Activated naive CD4-positive, alpha-beta T cell treated with anti-CD3 and anti-CD28 coated beads for 36 hours (primary cell): ENCODE results near the gene FXN. TPM values are rescaled to one million over a fixed set of nuclear protein-coding genes. Genes with fewer than 3 reads are reported as not detected.
"Not testable (repeated sequence)": the region's sequence is repeated elsewhere in the genome, so short reads cannot be mapped to it uniquely, and the experiment has no call there.

Source experiments
- CTCF ChIA-PET: fragments of 350-600 bp; sonication (Branson Sonifier 250); formaldehyde crosslinking; loops from one replicate; lab custom pipeline; 2021; ENCODE audit warnings: antibody characterized with exemption; lab: Charles Lee
- DNase-seq: peaks from one replicate; pipeline ENCODE4 v3.0.0-alpha.2; 2020
- H3K27ac Mint-ChIP-seq: one replicate; pipeline ENCODE4 v1.8.0; 2021; ENCODE audit warnings: mild to moderate bottlenecking, mixed read lengths
- H3K27me3 Mint-ChIP-seq: one replicate; pipeline ENCODE4 v1.8.0; 2021; ENCODE audit warnings: low read depth, mixed read lengths
- H3K36me3 Mint-ChIP-seq: one replicate; pipeline ENCODE4 v1.8.0; 2021; ENCODE audit warnings: low read depth, mixed read lengths
- H3K4me1 Mint-ChIP-seq: one replicate; pipeline ENCODE4 v1.8.0; 2021; ENCODE audit warnings: low read depth, mixed read lengths
- H3K4me3 Mint-ChIP-seq: one replicate; pipeline ENCODE4 v1.8.0; 2021; ENCODE audit warnings: mild to moderate bottlenecking, moderate library complexity, mixed read lengths
- H3K9me3 Mint-ChIP-seq: one replicate; pipeline ENCODE4 v1.8.0; 2021; ENCODE audit warnings: mixed read lengths
- intact Hi-C: fragments of 100-400 bp; cut with micrococcal nuclease; formaldehyde crosslinking; loops from one replicate; pipeline ENCODE4 v1.15.1; 2023
- total RNA-seq, 2 experiments: library from RNA; stranded (reverse); gene quantifications; one replicate each; pipeline ENCODE4 v1.2.3, GENCODE V29; 2021

Gene FXN
- total RNA-seq, 2 experiments from 2014 or later: 16.8 to 17.3 TPM

DNA sequence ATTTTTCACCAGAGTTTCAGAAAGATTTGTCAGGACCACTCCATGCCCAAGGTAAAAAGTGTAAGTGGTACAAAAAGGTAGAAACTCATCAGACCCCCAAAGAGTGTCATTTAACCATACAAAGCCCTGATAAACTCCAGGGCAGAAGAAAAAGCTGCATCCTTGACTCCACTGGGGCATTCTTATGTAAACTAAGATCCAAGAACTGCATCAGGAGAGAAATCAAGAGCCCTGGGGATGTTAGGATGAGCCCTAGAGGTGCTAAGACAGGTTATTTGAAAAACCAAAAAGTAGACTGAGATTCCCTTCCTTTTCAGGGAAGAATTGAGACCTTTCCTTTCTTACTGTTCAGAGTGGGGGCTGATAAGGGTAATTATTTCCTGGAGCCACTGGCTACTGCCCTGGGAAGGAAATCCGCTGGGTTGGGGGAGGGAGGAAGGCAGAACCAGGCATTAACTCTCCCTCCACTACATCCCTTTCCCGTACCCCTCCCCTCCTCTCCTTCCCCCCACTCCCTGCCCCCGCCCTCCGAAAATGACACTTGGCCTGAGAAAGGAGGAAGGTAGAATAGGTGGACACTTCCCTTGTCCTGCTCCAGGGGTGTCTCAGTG is 54.7 kb downstream of the FXN start:
- CTCF ChIA-PET: no interaction called here
- DNase-seq: no peak
- no peak overlapping the region for H3K27ac Mint-ChIP-seq
- H3K4me1 Mint-ChIP-seq: no peaks in the 10 kb centered on the region
- no peak overlapping the region for H3K4me3 Mint-ChIP-seq
- no peaks in the 10 kb centered on the region for H3K9me3 Mint-ChIP-seq
- no peaks in the 10 kb centered on the region for H3K27me3 Mint-ChIP-seq
- intact Hi-C loops: no loop called here
- H3K36me3 Mint-ChIP-seq: peaks cover 2% of the 10 kb centered on the region

DNA sequence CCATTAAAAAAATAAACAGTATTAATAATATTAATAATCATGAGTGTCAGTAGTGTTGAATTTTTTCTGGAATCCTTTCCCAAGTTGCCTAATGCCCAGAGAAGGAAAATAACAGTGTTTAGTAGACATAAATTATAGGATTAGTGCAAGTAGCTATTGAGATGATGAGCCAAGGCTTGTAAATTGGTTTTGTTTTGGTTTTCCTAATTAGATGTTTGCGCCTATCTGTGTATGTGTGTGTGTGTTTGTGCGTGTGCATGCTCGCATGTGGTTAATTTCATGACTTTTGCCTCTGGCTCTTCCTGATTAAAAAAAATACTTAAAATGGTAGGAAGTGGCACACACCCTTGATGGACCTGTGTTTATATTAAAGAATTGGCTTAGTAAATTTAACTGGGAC is 55.4 kb downstream of the FXN start:
- DNase-seq: no peak
- Mint-ChIP-seq H3K4me1 (no peaks in the 10 kb centered on the region), H3K27me3 (no peaks in the 10 kb centered on the region), H3K36me3 (peaks cover 2% of the 10 kb centered on the region), H3K27ac (no peak overlapping the region), H3K9me3 (no peaks in the 10 kb centered on the region), H3K4me3 (no peak overlapping the region)
- CTCF ChIA-PET: no interaction called here
- intact Hi-C loops: no loop called here

DNA sequence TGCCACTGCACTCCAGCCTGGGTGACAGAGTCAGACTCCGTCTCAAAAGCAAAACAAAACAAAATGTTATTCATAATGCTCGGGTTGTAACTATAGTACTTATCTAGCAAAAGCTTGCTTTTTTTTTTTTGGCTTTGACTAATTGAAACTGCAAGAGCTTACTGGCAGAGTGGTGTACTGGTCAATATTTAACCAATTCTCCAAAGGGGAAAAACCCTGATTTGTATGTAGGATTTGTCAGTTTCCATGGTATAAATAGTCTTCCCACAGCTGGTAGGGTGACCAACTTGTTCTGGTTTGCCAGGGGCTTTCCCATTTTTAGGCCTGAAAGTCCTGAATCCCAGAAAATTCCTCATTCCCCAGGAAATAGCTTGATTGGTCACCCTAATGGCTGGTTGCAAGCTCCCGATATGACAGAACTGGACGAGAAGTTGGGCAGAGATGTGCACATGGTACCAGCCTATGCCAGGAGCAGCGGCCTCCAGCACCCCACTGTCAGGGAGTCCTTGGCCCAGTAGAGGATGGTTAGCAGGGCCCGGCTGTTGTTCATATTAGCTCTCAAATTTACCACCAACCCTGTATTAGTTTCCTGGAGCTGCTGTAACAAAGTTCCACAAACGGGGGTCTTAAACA is 58.0 kb downstream of the FXN start:
- Mint-ChIP-seq H3K9me3 (no peaks in the 10 kb centered on the region), H3K27ac (no peak overlapping the region), H3K36me3 (peaks cover 2% of the 10 kb centered on the region), H3K27me3 (no peaks in the 10 kb centered on the region), H3K4me1 (no peaks in the 10 kb centered on the region), H3K4me3 (no peak overlapping the region)
- DNase-seq: no peak
- CTCF ChIA-PET: interaction anchor here (0.6 to 0.7 kb wide), 3 partner anchors 9 to 411 kb away, joined by 3 read pairs; no protein-coding TSS in a partner anchor
- intact Hi-C loops: no loop called here

DNA sequence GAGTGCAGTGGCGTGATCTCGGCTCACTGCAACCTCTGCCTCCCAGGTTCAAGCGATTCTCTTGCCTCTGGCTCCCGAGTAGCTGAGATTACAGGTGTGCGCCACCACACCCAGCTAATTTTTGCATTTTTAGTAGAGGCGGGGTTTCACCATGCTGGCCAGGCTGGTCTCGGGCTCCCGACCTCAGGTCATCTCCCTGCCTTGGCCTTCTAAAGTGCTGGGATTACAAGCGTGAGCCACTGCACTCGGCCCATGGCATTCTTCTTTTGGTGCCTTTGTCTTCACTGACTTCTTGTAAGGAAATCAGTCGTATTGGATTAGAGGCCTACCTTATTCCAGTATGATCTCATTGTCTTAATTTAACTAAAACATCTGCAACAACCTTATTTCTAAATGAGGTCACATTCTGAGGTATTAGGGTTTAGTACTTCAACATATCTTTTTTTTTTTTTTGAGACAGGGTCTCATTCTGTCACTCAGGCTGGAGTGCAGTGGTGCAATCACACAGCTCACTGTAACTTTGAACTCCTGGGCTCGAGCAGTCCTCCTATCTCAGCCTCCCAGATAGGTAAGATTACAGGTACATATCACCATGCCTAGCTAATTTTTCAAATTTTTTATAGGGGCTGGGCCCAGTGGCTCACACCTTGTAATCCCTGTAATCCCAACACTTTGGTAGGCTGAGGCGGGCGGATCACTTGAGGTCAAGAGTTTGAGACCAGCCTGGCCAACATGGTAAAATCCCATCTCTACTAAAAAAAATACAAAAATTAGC is 59.0 kb downstream of the FXN start:
- H3K4me3 Mint-ChIP-seq, DNase-seq, H3K4me1 Mint-ChIP-seq, H3K36me3 Mint-ChIP-seq, H3K27ac Mint-ChIP-seq, intact Hi-C loops, H3K9me3 Mint-ChIP-seq, H3K27me3 Mint-ChIP-seq: not testable (repeated sequence)
- CTCF ChIA-PET: interaction anchor here (0.6 kb wide), 1 partner anchor 412 kb away, joined by 3 read pairs; no protein-coding TSS in a partner anchor

DNA sequence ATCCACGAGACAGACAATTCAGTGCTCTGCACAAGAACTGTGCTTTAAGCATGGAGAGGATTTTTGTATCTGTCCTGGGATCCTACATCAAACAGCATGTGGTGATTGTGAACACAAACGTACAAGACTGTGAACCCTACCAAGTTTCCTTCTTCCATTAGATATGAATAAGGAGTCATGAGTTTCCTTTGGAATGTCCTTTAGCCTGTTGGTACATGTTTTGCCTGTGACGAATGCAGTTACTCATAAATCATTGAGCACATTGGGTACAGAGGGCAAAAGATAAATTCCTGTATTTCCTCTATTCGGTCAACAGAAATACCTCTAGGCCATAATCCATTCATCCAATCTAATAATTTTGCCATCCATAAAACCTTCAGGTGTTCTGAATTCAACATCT is 61.5 kb downstream of the FXN start:
- intact Hi-C loops: no loop called here
- Mint-ChIP-seq H3K27ac (no peak overlapping the region), H3K36me3 (peaks cover 2% of the 10 kb centered on the region), H3K9me3 (no peaks in the 10 kb centered on the region), H3K4me1 (no peaks in the 10 kb centered on the region), H3K4me3 (no peak overlapping the region), H3K27me3 (no peaks in the 10 kb centered on the region)
- DNase-seq: no peak
- CTCF ChIA-PET: no interaction called here

DNA sequence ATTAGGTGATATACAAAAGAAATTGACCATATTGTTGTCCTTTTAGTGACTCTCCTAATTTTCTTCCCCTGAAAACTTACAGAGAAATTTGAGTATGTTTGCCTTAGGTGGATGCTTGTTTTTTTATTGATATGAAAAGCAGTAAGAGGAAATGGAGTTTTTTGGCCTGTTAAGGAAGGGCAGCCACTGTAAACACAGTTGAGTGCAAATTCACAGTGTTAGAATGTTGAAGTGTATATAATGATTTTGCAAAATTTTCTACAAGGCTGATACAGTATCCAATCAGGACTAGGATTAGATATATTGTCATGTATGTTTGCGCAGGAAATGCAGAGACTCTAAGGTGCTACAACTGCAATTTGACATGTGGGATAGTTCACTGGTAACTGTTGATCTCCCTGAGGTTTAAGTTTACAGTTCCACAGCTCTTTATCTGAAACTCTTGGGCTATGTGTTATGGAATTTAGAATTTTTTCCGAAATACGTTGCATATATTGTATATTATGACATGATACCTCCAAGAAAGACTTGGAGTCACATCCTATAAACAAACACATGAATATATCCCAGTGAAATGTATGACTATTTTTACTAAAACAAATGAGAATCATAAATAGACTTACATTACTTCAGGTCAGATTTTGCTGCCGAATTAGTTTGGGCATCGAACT is 62.5 kb downstream of the FXN start:
- DNase-seq: no peak
- CTCF ChIA-PET: no interaction called here
- no peaks in the 10 kb centered on the region for H3K27me3 Mint-ChIP-seq
- no peaks in the 10 kb centered on the region for H3K9me3 Mint-ChIP-seq
- H3K4me1 Mint-ChIP-seq: no peaks in the 10 kb centered on the region
- no peak overlapping the region for H3K27ac Mint-ChIP-seq
- H3K4me3 Mint-ChIP-seq: no peak overlapping the region
- H3K36me3 Mint-ChIP-seq: no peaks in the 10 kb centered on the region
- intact Hi-C loops: no loop called here

DNA sequence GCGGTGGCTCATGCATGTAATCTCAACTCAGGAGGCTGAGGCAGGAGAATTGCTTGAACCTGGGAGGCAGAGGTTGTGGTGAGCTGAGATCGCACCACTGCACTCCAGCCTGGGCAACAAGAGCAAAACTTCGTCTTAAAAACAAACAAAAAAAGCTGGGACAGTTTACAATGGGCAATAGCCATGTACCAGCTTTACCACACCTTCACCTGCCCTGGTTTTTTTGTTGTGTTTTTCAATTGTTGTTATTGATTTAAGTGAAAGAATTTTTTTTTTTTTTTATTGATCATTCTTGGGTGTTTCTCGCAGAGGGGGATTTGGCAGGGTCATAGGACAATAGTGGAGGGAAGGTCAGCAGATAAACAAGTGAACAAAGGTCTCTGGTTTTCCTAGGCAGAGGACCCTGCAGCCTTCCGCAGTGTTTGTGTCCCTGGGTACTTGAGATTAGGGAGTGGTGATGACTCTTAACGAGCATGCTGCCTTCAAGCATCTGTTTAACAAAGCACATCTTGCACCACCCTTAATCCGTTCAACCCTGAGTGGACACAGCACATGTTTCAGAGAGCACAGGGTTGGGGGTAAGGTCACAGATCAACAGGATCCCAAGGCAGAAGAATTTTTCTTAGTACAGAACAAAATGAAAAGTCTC is 67.9 kb downstream of the FXN start:
- H3K27ac Mint-ChIP-seq, H3K27me3 Mint-ChIP-seq, H3K4me3 Mint-ChIP-seq, intact Hi-C loops, H3K4me1 Mint-ChIP-seq, H3K9me3 Mint-ChIP-seq, DNase-seq, H3K36me3 Mint-ChIP-seq: not testable (repeated sequence)
- CTCF ChIA-PET: interaction anchor here (0.6 kb wide), 1 partner anchor 462 kb away, joined by 3 read pairs; no protein-coding TSS in a partner anchor

DNA sequence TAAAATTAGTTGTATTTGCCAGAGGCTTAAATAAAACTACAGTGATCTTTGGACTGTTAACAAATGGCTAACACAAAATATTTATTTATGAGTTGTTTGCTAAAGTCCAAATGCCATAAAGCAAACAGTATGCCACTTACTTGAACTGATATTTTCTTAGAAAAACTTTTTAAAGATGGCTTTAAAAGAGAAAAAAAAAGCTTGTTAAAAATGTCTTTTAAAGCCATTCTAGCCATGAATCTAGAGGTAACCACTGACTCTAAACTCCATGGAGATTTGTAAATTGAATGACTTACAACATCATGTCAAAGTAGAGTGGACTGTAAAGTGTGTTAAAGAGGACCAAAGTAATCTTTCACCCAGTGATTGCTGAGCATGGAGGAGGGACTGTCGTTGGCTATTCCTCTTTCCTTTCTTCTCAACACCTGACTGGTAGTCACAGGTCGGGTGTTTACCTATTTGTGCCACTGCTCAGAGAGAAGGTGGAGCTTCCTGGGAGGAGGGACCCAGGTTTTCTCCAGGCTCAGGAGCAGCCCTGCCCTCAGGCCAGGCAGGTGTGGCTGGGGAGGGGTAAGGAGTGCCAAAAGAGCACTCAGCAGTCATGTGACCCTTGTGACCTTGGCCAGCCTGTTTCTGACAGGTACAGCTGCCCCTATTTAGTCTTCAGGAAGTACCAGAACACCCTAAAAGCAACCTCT is 69.4 kb downstream of the FXN start:
- intact Hi-C loops: no loop called here
- DNase-seq: no peak
- H3K27me3 Mint-ChIP-seq: no peaks in the 10 kb centered on the region
- no peaks in the 10 kb centered on the region for H3K4me1 Mint-ChIP-seq
- H3K4me3 Mint-ChIP-seq: no peak overlapping the region
- no peaks in the 10 kb centered on the region for H3K9me3 Mint-ChIP-seq
- no peak overlapping the region for H3K27ac Mint-ChIP-seq
- CTCF ChIA-PET: interaction anchor here (0.6 kb wide), 1 partner anchor 29 kb away, joined by 3 read pairs; no protein-coding TSS in a partner anchor
- H3K36me3 Mint-ChIP-seq: no peaks in the 10 kb centered on the region

DNA sequence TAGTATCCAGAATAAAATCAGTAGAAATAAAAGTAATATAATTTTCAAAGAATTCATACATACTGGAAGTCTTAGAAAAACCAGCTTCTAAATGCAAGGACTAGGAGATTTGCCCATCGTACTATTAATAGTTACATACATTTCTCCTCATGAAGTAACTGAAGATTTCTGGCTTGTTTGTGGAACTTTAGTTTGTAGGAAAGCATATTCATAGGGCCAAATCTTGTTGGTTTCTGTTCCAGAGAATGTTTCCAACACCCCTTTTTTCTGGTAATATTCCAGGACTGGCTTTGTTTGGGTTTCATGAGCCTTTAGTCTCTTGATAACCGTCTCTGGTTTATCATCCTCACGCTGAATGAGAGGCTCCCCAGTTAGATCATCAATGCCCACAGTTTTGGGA is 72.2 kb downstream of the FXN start:
- H3K27ac Mint-ChIP-seq: no peak overlapping the region
- H3K36me3 Mint-ChIP-seq: no peaks in the 10 kb centered on the region
- intact Hi-C loops: no loop called here
- H3K9me3 Mint-ChIP-seq: no peaks in the 10 kb centered on the region
- DNase-seq: no peak
- H3K27me3 Mint-ChIP-seq: no peaks in the 10 kb centered on the region
- no peak overlapping the region for H3K4me3 Mint-ChIP-seq
- no peaks in the 10 kb centered on the region for H3K4me1 Mint-ChIP-seq
- CTCF ChIA-PET: interaction anchor here (0.6 kb wide), 1 partner anchor 533 kb away, joined by 3 read pairs; no protein-coding TSS in a partner anchor

DNA sequence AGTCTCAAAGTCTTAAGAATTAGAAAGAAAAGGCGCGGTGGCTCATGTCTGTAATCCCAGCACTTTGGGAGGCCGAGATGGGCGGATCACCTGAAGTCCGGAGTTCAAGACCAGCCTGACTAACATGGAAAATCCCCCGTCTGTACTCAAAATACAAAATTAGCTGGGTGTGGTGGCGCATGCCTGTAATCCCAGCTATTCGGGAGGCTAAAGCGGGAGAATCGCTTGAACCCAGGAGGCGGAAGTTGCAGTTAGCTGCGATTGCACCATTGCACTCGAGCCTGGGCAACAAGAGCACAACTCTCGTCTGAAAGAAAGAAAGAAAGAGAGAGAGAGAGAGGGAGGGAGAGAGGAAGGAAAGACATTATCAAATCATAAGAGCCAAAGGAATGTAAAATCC is 73.2 kb downstream of the FXN start:
- H3K27ac Mint-ChIP-seq, H3K9me3 Mint-ChIP-seq, CTCF ChIA-PET, H3K36me3 Mint-ChIP-seq, DNase-seq, H3K4me1 Mint-ChIP-seq, H3K4me3 Mint-ChIP-seq, intact Hi-C loops, H3K27me3 Mint-ChIP-seq: not testable (repeated sequence)

DNA sequence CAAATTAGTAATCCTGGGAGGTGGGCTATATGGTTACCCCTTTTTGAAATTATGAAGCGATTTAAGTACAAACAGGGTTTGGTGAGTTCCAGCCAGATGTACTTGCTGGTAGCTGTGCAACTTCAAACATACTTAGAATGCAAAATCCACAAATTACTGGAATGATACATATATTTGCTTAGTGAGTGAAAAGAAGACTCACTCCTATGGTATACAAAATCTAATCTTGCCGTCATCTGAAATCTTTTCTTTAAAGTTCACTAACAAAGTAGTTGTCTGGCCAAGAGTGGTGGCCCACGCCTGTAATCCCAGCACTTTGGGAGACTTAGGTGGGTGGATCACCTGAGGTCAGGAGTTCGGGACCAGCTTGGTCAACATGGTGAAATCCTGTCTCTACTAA is 73.6 kb downstream of the FXN start:
- Mint-ChIP-seq H3K4me3 (no peak overlapping the region), H3K27ac (no peak overlapping the region), H3K9me3 (no peaks in the 10 kb centered on the region), H3K27me3 (no peaks in the 10 kb centered on the region), H3K36me3 (no peaks in the 10 kb centered on the region), H3K4me1 (no peaks in the 10 kb centered on the region)
- no peak for DNase-seq
- CTCF ChIA-PET: no interaction called here
- intact Hi-C loops: no loop called here
